Mammary epithelial cell (primary cell): ENCODE measurements around the gene IL13.

Source experiments
- EZH2 ChIP-seq: IDR thresholded peaks from 2 replicates; pipeline ENCODE4 v1.6.1; 2012; ENCODE audit warnings: low read length, inconsistent platforms, borderline replicate concordance
- TF ChIP-seq, protein P1 (sequence below), 2 donors: IDR thresholded peaks in 1 of 2; conservative IDR thresholded peaks in 1 of 2; 2 replicates each; pipeline ENCODE4 v1.5.1; 2011 to 2012; ENCODE audit warnings: inconsistent platforms in 2 of 2, low read length in 2 of 2, mild to moderate bottlenecking in 2 of 2, control low read depth in 1 of 2, low read depth in 1 of 2; ENCODE audit not compliant: insufficient read depth in 1 of 2; ENCODE audit errors: extremely low read depth in 1 of 2

DNA sequence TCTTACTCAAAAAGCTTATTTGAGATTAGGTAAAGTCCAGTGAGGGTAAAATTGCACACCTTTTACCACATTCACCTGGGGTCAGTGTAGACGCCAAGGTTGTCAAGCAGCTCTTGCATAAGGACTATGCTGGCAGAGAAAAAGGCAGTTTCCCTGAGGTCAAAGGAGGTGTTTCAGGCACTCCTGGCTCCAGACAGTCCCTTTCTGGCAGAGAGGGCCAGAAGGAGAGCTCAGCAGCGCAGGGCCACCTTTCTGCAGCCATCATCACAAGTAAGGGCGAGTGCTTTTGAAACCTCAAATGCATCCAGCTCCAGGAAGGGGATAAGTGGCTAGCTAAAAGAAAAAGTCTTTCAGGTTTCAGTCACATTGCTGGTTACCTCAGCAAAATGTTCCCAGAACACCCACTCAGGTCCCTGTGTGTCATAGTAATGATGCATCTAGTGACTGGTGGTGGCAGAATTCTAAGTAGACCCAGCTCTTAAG is 16.7 kb upstream of the IL13 start:
- TF ChIP-seq, protein P1, sequence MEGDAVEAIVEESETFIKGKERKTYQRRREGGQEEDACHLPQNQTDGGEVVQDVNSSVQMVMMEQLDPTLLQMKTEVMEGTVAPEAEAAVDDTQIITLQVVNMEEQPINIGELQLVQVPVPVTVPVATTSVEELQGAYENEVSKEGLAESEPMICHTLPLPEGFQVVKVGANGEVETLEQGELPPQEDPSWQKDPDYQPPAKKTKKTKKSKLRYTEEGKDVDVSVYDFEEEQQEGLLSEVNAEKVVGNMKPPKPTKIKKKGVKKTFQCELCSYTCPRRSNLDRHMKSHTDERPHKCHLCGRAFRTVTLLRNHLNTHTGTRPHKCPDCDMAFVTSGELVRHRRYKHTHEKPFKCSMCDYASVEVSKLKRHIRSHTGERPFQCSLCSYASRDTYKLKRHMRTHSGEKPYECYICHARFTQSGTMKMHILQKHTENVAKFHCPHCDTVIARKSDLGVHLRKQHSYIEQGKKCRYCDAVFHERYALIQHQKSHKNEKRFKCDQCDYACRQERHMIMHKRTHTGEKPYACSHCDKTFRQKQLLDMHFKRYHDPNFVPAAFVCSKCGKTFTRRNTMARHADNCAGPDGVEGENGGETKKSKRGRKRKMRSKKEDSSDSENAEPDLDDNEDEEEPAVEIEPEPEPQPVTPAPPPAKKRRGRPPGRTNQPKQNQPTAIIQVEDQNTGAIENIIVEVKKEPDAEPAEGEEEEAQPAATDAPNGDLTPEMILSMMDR (conservative IDR thresholded peaks at IDR 0.05 in 1 of 2, IDR thresholded peaks at IDR 0.05 in 1 of 2; ENCODE audit: extremely low read depth in 1 of 2, insufficient read depth in 1 of 2, low read depth in 1 of 2, low read length in 2 of 2): no peak
- no peak for TF ChIP-seq EZH2
